OCI-M1 (cell line): ENCODE results near the gene PTPRD.

Experiments
- DNase-seq: peaks from one replicate; lab custom pipeline; 2025; lab: John Stamatoyannopoulos, UW

The PTPRD gene

GRCh38 chr9:8436786-8437185 lies 2176.0 kb downstream of the PTPRD start:
- DNase-seq, result peak; percentile 85

- no peak for DNase-seq
Observed at GRCh38 chr9:8434621-8435020, 2178.2 kb downstream of the PTPRD start.

DNA sequence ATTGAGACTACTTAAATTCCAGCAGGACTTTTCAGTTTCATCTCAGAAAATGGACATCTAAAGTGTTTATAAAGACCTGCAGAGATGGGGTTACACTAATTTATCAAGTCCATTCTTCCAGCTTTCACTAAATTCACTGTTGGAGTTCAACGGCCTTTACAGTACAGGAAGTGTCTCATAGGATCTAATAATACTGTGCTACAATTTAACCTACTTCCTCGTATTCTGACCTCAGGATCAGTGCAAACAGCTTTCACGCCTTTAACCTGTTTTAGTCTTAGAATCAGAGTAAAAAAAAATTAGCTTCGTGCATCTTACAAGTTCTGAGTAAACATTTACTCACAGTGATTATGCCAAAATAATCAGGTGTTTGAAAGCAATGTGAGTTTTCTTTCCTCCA lies 2180.6 kb downstream of the PTPRD start:
- no peak for DNase-seq

DNA sequence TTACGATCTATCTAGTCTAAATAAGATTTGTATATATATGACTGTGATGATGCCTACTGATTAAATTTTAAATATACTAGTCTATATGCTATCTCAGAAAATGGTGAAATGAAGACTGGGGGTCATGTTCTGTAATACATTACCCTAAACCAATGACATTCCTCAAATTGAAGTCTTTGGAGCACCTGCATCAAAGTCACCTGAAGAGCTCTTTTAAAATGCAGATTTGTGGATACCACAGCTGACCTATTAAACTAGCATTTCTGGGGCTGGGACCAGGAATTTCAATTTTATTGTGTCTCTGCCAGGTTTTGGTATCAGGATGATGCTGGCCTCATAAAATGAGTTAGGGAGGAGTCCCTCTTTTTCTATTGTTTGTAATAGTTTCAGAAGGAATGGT lies 2181.3 kb downstream of the PTPRD start:
- DNase-seq, result no peak

GRCh38 chr9:8430945-8431344 lies 2181.9 kb downstream of the PTPRD start:
- no peak for DNase-seq

DNA sequence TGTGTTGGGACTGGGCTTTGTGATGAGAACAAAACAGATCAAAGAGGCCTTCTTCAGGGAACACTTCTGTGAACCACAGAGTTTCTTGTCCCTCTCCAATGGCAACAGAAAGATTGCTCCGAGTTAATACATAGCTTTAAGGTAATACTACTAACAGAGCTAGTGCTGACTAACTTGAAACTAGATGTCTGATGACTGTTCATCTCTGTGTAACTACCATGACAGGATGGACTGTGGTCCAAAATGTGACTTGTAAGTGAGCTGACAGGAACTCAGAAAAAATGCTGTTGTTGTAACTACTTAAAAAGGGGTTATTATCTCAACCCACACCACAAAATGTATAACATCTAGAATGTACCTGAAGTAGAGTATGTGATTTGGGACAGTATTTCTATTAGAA lies 2183.0 kb downstream of the PTPRD start:
- no peak for DNase-seq

DNA sequence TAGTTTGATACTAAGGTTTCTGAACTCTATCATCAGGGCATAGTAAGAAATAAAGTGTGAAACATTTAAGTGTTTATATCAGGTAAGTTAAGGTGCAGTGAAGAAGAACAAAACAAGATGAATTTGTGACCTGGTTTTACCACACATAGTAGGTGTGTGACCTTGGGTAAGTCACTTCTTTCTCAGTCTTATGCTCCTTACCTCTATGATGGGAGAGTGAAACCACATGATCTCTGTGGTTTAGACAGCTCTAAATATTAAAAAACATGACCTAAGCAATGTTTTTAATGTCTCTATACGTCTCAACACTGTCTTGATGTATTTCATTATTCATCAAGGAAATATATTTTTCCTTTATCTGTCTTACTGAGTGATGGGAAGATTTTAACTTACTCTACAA lies 2183.6 kb downstream of the PTPRD start:
- no peak for DNase-seq

DNA sequence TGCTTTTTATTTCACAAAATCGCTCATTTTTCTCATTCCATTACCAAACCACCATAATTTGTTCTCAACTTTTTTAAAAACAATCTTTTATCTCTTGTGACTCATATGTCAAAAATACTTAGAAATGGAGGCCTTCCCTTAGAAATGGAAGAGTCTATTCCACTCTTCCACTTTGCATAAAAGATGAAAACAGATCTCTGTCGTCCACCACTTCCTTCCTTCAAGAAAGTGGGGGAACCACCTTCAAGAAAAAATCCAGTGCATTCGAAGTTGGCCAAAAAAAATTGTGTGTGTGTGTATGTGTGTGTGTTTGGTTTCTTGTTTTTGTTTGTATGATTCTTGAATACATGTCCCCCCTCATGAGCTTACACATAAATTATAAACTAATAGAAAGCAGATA lies 2184.4 kb downstream of the PTPRD start:
- DNase-seq, result no peak

GRCh38 chr9:8424786-8425410 lies 2187.9 kb downstream of the PTPRD start:
- DNase-seq, result no peak

- DNase-seq, result no peak
Observed at GRCh38 chr9:8420416-8420815, 2192.4 kb downstream of the PTPRD start.

- no peak for DNase-seq
Observed at GRCh38 chr9:8419596-8420275, 2193.1 kb downstream of the PTPRD start.

GRCh38 chr9:8417341-8417740 lies 2195.5 kb downstream of the PTPRD start:
- no peak for DNase-seq

GRCh38 chr9:8412327-8412726 lies 2200.5 kb downstream of the PTPRD start:
- DNase-seq, result no peak

DNA sequence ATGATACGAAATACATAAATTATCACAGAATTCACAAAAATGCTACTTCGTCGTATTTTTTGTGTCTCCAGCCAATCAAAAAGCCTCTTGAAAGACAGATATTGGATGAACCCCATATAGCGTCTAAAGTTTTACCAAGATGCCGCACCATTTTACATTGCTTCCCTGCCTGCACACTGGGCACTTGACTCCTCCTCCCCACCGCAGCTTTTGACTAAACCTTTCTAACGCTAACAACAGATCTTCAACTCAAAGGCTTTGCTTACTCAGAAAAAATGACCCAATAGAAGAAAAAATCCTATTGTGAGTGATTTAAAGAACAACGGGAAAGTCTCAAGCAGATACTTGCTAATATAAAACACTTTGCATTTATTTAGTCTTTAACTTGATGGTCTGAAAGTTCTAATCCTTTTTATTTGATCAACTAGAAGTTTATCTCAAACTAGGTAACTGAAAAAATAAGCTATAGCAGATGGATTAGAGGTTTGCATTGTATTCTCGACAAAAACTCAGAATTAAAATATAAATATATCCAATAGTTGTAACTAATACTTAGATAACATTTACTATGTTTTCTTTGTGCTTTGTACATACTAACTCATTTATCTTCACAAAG lies 2204.1 kb downstream of the PTPRD start:
- DNase-seq, result no peak

GRCh38 chr9:8401961-8402705 lies 2210.7 kb downstream of the PTPRD start:
- DNase-seq, result no peak

- no peak for DNase-seq
Observed at GRCh38 chr9:8400378-8400777, 2212.4 kb downstream of the PTPRD start.

DNA sequence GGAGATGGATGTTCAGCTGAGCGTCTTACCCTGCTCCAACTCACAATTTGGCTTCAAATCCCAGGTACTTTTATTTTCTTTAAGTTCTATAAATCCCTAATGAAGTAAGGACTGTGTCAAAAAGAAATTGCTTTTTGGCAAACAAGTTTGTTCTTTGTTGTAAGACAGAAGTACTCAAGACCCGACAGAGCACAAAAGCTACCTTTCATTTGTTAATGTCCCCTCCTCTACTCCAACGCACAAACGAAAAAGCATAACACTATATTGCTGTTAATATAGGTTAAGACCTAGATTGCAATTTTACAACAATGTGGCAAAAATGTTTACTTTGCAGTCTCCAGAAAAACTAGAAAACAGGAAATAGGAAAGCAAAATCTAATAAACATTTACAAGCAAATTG lies 2217.8 kb downstream of the PTPRD start:
- no peak for DNase-seq

GRCh38 chr9:8394341-8394740 lies 2218.5 kb downstream of the PTPRD start:
- DNase-seq, result no peak

DNA sequence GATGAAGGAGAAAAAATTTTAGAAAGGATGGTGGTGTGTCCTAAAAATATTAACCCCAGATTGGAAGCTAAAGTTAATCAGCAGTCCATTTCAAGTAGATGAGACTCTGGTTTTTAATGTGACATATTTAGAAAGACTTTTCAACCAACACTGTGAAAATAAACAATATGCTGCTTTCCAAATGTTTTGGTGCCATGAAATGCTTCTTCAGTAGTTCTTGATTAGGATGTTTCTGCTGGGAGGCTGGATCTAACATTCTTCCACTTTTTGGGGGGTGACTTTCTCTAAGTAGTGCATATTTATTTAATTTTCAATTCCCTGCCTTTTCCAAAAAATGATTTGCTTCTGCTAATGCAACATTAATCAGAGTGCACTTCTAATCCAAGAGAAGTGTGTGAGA lies 2219.9 kb downstream of the PTPRD start:
- no peak for DNase-seq

DNA sequence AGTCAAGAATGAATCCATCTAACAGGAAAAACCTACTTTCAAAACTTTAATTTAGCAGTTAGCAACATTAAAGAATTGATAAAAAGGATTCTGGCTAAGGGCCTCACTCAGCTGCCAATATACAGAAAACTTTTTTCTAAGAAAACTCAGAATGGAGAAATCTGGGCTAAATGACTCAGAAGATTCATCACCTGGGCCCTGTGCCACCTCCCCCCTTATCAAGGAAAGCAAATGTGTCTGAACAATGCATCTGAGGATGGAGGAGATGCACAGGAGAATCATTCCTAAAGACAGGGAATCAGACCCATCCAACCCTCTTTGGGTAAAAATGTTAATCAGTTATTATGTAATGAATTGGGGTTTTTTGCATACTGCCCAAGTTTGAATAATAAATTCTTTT lies 2221.2 kb downstream of the PTPRD start:
- DNase-seq, result no peak

GRCh38 chr9:8391132-8391531 lies 2221.7 kb downstream of the PTPRD start:
- no peak for DNase-seq

DNA sequence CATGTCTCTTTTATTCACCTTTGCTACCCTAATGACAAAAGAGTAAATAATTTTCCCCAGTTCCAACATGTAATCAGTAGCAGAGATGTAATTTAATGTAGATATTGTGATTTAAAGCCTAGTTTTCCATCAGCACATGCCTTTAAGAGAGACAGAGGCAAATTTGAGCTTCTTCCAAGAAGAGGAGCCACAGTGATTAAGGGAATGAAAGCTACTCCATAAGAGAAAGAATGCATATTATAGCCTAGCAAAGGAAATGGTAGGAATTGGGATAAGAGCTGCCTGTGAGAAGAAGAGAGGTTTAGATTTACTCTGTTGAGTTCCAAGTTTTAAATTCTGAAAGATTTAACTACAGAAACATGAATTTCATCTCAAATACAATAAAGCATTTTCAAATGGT lies 2222.2 kb downstream of the PTPRD start:
- DNase-seq, result no peak

DNA sequence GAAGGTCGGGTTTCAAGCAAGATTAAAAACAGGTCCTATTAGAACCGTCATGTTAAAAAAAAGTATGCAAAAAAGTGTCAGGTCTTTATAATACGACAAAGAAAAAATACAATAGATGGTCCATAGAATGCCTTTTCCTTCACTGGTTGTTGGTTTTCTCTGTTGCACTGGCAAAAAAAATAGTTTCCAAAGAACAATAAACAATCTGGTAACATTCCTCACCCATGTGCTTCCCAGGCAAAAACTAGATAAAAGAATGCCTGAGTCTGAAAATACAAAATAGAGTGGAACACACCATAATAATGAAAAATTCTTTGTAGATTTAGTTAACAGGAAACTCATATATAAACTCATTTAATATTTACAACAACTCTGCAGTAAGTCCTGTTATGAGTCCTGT lies 2223.3 kb downstream of the PTPRD start:
- DNase-seq, result no peak
